ENCODE measurements around the gene GCK.

The GCK gene

DNA sequence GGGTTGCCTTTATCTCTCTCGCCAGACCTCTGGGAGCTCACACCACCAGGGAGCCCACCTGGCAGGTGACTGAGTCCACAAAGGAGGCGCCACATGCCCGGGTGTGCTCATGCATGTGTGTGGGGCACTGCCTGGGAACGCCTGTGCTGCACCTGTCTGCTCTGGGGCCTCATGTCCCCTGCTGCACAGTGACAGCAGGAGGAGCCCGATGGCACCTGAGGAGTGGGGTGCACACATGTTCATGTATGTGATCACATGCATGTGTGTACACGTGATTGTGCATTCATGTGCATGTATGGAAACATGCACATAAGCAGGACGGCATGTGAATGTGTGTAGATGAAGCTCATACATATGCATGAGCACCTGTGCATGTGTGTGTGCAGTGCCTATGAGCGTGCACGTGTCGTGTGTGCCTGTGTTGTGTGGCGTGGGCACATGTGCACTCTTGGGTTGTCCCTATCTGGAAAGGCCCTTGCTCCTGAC lies 33.6 kb upstream of the GCK start:
- DNase-seq (ENCODE audit: low spot score), result no peak

DNA sequence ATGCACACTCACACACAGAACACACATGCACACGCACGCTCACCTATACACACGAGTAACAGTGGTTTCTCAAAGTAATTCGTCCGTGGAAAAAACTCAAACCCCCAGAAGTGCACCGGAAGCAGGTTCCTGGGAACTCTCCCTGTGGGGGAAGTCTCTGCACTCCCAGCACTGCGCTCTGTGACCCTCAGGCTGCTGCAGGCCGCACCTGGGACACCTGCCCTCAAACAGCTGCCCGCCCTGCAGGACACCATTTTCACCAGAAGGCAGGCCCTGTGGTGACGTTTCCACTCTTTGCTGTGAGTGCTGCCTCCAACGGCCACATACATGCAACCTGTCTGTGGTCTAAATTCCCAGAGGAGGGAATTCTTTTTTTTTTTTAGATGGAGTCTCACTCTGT lies 32.8 kb upstream of the GCK start:
- DNase-seq (ENCODE audit: low spot score), result no peak

DNA sequence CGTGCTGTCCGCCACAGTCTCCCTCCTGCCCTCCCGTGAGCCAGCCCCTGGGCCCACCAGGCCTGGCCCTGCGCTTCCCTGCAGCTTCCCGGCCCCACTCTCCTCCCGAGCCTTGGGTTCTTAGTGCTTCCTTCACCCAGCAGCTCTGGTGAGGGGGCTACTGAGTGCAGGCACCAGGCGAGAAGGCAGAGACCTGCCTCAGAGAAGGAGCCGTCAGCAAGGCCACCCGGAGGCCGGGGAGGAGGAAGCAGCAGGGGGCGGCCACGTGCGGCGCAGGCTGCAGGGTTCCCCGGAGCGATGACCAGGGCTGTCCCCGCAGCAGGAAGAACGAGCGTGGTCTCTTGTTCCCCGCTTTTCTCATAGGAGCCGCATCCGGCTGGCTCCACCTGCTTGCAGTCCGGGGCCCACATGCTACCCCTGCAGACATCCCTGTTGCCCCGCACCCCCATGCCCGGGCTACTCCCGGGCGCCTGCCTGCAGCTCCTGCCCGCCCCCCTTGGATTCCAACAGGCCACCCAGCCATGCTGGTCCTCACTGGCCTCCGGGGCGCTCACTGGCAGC lies 32.1 kb upstream of the GCK start:
- no peak for DNase-seq (ENCODE audit: low spot score)

DNA sequence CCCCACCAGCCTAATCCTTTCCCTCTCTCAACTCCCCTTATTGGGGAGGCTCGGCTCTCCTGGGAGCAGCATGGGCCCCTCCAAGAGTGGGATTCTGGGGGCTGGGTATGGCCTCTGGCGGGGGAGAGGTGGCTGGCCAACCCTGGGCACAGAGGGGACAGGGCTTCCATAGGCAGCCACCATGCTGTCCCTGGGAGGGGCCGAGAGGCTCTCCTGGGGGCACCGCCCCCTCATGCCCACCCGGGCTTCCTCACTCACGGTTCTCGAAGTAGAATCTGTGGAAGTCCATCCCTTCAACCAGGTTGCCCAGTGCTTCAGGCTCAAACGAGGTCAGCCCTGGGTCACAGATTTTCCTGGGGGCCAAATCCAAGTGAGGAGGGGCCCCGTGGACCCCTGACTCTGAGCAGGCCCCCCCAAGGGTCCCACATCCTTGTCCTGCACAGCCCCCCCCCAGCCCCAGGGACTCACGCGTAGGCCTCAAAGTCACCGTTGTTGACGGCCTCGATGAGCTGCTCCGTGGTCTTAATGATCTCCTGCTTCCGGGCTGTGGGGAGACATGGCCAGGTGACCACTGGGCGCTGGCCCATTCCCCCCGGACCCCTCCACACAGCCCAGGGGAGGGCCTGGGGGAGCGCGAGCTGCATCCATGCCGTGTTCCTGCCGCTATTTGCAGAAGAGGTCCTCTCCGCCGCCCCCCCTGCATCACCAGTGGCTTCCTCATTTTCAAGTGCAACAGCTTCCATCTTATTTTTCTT lies 31.3 kb upstream of the GCK start:
- no peak for DNase-seq (ENCODE audit: low spot score)

DNA sequence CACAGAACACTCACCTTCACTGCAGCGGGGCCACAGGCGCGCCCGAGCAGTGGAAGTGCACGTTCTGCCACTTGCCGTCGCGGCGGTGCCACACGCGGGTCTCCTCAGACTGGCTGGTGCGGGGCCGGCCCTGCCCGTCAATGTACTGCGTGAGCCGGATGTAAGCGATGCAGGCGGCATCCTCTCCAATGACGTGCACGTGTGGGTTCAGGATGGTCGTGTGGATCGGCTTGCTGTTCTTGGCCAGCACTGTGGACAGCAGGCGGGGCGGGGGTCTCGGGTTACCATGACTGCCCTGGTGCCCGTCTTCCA lies 30.8 kb upstream of the GCK start:
- no peak for DNase-seq (ENCODE audit: low spot score)

DNA sequence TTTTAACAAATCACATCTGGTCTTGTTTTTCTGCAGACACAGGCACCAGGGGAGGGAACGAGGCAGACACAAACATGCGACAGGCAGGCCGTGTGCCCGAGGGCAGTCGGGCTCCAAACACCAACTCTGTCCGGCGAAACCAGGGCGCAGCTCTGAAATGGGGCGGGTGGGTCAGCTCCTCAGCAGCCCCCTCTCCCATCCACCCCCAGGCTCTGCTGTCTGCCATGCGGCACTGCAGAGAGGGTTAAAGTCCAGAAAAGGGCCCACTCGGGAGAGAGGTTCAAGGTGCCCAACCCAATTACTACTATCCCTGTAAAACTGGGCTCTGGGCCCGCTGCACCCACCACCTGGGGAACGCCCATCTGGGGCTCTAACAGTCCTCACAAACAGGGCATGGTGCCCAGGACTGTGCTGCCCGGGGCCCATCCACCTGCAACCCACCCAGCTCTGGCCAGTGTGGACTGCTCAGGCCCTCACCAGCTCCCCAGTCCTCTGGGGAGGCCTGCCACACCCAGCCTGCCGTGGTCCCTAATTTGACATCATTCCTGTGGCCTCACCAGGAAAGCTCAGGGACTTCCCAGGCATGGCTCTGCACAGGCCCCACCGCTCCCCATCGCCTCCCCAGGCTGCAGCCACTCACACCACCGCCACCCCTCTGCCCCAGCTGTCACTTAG lies 30.3 kb upstream of the GCK start:
- DNase-seq (ENCODE audit: low spot score), result no peak

DNA sequence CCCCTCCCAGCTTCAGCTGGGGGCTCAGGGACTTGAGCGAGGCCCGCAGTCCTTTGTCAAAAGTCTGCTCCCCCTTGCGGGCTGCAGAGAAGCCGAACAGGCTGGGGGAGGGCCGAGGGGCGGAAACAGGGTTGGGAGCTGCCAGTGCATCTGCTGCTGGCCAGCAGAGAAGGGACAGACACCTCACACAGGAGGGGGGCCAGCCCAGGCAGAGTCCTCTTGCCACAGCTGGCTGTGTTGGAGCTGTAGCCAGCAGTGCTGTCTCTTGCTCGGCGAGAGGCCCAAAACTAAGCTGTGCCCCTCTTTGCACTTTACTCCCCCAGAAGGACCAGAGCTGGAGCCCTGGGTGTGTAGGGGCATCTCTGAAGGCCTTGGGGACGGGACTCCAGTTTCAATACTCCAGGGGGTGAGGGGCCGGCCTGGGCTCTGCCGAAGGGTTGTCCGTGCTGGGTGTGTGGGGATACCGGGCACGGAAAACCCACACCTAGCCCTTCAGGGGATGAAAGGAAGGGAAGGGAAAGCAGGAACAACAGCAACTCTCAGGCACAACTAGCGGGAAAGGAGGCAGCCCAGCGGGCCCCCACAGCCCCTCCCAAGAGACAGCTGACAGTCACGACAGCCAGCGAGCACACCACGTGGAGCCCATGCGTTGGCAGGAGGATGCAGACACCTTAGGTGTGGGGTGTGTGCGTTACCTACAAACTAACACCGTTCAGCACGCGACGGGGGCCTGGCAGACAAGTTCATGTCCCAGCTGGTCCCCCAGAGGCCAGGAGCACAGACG lies 29.4 kb upstream of the GCK start:
- no peak for DNase-seq (ENCODE audit: low spot score)

DNA sequence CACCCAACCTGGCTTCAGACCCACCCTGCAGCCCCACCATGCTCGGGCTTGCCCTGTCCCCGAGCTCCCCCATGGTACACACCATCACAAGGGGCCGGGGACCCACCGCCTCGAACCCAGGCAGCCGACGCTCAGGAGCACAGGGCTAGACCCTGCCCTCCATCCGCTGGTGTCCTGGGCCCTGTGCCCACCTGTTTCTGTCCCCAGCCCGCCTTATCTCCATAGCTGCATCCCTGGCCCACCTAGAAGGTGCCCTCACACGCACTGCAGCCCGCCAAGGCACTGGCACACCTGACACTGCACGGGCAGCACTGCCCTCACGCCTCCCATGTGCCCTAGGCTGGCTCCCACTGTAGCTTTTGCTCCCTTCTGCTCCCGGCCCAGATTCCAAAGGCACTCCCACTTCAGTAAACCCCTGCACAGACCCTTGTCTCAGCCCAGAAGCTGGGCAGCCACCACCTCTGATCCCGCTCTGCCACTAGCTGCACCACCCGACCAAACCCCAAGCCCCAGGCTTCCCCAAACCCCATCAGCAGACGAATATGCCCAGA lies 28.7 kb upstream of the GCK start:
- no peak for DNase-seq (ENCODE audit: low spot score)

DNA sequence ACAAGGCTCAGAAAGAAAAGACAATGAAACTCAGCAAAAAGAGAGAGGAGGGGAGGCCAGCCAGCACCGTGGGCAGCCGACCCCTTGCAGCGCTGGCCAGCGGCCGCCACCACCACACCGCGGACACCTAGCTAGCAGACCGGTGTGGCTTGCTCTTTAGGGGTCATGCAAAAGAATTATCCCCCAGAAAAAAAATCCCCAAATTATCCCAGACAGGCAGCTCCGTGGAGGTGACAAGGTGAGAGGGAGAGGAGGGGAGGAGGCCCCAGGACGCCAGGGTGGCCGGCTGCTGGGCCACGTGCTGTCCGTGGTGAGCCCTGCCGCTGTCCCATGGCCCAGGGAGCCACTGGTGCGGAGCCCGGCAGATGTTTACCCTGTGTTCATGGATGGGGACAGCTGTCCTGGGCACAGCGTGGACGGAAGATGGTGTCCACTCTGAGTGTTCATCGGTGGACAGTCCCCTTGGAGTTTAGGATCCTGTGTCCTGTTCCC lies 28.0 kb upstream of the GCK start:
- DNase-seq (ENCODE audit: low spot score), result no peak

DNA sequence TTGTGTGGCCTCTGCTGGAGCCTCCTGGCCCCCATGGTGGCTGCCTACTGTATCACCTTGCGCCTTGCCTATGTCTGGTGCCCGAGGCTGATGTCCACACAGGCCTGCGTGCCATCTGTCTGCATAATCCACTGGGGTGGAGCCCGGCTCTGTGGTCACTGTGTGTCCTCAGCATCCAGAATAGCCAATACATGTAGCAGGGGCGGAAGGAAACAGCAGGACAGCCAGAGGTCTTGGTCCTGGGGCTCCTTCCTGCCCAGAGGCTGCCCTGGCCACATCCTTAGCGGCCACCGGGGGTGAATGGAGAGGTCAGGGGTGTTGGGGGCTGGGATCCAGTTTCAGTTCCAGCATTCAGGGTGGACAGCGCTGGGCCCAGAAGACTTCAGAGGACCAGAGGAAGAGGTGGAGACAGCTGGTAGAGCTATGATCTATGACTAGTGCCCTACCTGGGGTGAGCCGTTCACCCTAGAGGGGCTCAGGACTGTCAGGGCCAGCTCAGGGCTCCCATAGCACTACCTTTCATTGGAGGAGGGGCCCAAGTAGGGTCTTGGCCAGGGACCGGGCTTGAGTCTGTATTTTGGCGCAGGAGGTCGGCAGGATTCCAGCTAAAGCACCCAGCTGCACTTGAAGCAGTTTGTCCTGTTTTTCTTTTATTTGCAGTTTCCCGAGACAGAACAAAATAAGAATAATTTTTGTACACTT lies 27.4 kb upstream of the GCK start:
- DNase-seq (ENCODE audit: low spot score), result no peak

DNA sequence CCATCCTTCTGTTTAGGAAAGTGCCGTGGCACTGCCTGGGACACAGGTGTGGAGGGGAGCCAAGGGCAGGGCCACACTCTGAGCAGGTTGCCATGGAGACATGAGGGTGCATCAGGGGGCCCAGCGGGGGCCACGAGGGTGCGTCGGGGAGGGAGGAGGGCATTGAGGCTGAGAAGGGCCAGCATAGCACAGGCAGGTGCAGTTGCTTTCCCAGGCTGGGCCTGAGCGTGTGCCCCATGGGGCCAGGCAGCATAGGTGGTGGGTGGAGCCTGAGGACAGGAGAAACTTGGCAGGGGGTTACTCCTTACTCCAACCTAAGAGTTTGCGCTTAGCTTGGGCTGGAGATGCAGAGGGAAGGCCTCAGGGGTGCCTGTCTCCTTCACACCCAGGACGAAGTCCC lies 26.8 kb upstream of the GCK start:
- DNase-seq (ENCODE audit: low spot score), result no peak

DNA sequence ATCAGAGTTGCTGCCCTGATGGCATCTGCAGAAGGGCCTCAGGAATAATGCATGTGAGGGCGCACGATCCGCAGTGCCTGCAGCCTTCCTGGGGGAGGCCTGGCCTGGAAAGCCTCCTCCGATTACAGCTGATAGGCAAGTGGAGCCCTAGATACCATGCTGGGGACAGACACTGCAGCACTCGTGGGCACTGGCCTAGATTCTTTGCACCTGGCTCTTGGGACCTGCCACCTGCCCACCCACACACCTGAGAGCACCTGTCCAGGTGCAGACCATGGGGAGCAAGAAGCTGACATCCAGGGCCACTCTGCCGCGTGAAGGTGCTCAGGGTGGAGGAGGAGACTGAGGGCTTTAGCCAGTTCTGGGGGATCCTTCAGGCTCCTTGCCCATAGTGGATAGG lies 26.3 kb upstream of the GCK start:
- DNase-seq (ENCODE audit: low spot score), result no peak

DNA sequence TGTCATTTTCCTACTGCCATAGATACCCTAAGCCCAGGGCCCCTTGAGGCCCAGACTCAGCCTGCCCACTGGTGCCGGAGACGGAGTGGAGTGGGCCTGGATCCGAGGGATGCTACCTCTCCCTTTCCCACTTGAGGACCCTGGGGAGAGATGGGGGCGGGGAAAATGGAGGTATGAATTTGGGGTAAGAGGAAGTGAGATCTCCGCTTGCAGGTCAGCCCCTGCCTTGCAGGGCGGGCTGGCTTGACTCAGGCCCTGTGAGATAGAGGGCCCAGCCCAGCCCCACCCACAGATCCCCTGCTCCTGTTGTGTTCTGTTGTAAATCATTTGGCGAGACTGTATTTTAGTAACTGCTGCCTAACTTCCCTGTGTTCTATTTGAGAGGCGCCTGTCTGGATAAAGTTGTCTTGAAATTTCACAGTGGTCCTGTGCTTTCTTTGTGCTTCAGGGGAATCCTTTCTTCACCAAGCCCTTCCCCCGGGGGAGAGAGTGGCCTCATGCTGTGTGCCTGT lies 24.7 kb upstream of the GCK start:
- DNase-seq (ENCODE audit: low spot score), result no peak

DNA sequence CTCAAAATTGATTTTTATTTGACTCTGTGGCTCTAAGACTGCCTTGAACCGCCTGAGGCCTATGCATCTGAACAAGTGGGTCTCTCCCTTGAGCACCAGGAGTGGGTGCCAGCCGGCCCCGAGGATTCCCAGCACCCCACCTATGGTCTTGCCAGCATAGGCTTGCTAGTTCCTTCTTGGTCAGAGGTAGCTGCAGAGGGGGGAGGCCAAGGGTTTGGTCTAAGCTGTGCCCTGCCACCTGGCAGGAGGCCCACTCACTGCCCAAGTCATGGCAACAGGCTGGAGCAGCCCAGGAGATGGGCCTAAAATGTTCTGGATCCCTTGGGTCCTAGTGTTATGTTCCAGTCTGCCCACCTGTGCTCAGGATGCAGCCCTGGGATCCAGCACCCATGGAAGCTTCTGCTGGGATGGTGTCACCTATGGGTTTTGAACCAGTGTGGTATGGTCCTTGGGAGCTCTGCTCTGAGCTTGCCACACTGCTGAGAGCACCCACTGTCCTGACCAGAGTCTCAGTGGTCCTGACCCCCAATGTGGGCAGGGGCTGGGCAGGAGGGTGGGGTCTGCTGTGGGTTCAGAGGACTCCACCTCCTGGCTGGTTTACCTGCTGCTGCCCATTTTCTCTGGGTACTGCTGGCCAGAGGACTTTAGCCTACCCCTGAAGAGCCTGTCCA lies 24.1 kb upstream of the GCK start:
- DNase-seq (ENCODE audit: low spot score), result no peak

DNA sequence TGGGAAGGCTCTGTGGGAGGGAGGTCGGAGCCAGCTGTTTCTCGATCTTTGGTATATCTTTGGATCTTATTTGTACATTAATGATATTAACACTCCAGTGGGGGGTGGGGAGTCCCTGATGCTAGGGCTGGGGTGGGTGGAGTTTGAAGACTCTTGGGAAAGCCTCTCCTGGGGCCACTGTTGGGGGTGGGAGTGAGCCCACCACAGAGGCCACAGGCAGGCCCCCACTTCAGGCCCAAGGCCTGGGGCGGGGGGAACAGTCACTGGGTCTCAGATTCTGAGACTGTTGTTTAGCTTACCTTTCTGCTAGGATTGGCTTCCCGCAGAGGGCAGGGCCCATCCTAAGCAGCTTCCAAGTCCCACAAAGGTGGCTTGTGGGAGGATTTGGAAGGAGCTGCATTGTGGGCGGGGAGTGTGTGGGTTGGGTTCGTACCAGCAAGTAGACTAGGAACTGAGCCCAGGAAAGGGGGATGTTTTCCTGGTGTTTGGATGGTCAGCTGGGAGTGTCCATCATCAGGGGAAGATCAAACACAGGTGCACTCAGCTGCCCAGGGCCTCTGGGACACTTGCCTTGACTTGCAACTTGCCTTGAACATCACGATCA lies 23.4 kb upstream of the GCK start:
- no peak for DNase-seq (ENCODE audit: low spot score)

DNA sequence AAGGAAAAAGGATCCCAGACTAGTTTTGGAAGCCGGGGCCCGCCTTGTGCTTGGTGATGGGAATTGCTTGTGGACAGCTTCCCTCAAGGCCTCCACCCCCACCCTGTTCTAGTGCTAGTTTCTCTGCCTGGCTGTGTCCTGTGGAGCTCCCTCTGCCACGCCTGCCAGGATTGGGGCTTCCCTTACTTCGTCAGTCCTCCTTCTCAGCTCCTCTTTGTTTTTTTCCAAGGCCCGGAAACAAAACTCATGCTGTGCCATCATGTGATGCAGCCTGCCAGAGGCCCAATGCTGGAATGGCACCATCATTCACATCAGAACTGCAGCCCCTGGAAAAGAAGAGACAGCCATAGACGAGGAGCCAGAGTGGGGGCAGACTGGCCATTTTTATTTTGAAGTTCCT lies 22.8 kb upstream of the GCK start:
- no peak for DNase-seq (ENCODE audit: low spot score)

DNA sequence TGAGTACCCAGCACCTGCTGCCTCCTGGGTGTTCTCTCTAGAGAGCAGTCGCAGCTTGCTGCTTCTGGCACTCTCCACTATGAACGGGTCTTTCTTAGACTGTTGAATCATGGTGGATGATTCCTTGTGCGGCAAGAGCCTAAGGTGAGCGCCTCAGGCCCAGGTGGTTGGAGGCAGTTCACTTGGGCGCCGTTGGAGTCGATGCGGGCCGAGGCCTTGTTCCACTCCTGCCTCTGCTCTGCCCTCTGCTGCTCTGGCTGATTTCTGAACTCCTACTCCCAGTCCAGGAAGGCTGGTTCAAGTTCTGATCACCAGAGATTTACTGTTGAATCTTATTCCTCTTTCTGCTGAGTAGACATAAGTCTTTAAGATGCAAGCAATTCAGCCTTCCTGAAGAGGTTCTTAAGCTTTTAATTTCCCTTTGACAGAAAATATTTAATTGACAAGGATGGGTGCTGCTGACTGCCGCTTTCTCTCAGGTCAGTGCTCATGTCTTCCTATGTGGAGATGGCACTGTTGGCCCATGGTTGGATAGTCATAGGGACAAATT lies 22.0 kb upstream of the GCK start:
- no peak for DNase-seq (ENCODE audit: low spot score)

DNA sequence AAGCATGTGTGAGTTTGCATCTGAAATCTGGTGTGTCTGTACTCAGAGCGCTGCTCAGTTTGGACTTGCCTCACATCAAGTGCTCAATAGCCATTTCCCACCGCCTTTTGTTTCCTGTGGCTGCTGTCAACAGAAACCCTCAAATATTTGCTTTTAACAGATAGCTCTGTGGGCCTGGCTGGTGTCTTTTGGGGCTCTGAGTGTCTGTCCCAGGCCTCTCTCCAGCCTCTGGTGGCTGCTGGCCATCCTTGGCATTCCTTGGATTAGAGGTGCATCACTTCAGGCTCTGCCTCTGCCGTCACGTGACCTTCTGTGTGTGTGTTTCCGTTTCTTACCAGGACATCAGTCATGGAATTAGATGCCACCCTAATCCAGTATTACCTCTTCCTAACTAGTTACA lies 20.9 kb upstream of the GCK start:
- no peak for DNase-seq (ENCODE audit: low spot score)

DNA sequence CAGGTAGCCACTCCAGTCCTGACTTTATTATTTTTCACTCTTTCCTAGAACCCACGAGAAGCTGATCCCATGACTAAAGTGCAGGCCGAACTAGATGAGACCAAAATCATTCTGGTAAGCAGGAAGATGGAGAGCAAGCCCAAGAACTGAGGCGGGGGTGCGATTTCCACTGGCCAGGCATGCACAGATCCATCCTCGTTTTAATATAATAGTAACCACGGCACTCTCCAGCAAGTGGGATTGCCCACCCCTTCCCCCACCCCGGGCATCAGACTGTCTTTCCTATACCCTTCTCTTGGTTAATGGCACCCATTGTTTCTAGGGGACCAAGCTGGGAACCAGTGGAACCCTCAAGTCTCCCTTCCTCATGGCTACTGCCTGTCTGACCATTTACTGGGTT lies 18.8 kb upstream of the GCK start:
- DNase-seq (ENCODE audit: low spot score), result no peak

DNA sequence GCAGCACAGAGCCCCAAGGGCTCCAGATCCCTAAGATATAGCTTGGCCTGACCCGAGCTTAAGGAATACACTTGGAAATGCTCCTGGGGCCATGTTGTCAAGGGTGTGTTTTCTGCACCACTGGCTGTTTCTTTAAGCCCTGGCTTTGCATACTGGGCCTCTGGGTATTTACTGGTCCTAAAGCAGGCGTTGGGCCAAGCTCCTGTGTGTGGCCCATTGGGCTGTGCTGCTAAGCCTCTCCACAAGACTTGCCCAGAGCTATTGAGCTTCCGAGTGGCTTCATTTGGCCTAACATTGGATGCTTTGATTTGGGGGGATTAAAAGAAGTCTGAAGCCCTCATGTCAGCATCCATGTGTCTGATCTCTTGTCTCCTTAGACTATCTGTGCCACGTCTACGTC lies 16.8 kb upstream of the GCK start:
- DNase-seq (ENCODE audit: low spot score), result no peak
